Measurements from ENCODE around the gene ARRDC3. TPM values are rescaled to one million over a fixed set of nuclear protein-coding genes. Genes with fewer than 3 reads are reported as not detected.
A peak's percentile ranks its signal among the peaks of the same experiment; 100 is the strongest.

ARRDC3 gene
- total RNA-seq, 4 donors from 2014 or later = 168 to 289 (median 228) TPM

- Histone ChIP-seq H3K36me3 (no peaks in the 10 kb centered on the region), H3K4me1 (peaks cover 5 to 9% of the 10 kb centered on the region in 2 donors), H3K9me3 (no peaks in the 10 kb centered on the region), H3K4me3 (replicated peaks in 1 of 3) (no peak overlapping the region), H3K27ac (no peak overlapping the region), H3K27me3 (no peaks in the 10 kb centered on the region)
- DNase-seq = no peak
- intact Hi-C loops (cut with DNase I) = no loop called here
- TF ChIP-seq POLR2A (IDR thresholded peaks at IDR 0.05) = no peak
- no peak for TF ChIP-seq CTCF (IDR thresholded peaks at IDR 0.05)
- 58% methylated on average over 3 of the region's 3 CpGs for WGBS, 2 donors
Observed at GRCh38 chr5:91420879-91421278, 37.8 kb upstream of the ARRDC3 start.

GRCh38 chr5:91419571-91420537, 36.7 kb upstream of the ARRDC3 start:
- intact Hi-C loops (cut with DNase I) = no loop called here

GRCh38 chr5:91419136-91419535, 36.0 kb upstream of the ARRDC3 start:
- Histone ChIP-seq H3K27me3 (no peaks in the 10 kb centered on the region), H3K36me3 (no peaks in the 10 kb centered on the region), H3K4me1 (peaks cover 5 to 9% of the 10 kb centered on the region in 2 donors), H3K4me3 (replicated peaks in 1 of 3) (no peak overlapping the region), H3K9me3 (no peaks in the 10 kb centered on the region), H3K27ac (no peak overlapping the region)
- intact Hi-C loops (cut with DNase I) = no loop called here
- 83 to 93% methylated on average over 1 of the region's 1 CpG for WGBS, 2 donors
- TF ChIP-seq CTCF (IDR thresholded peaks at IDR 0.05) (no peak), POLR2A (IDR thresholded peaks at IDR 0.05) (no peak)
- DNase-seq = no peak

More at GRCh38 chr5:91419571-91420537, 36.7 kb upstream of the ARRDC3 start:
- H3K27ac ChIP-seq = no peak overlapping the region
- TF ChIP-seq CTCF (IDR thresholded peaks at IDR 0.05) (peak; percentile 65 to 90 (median 70)), POLR2A (IDR thresholded peaks at IDR 0.05) (no peak)
- no peaks in the 10 kb centered on the region for H3K27me3 ChIP-seq
- H3K9me3 ChIP-seq = no peaks in the 10 kb centered on the region
- H3K36me3 ChIP-seq = no peaks in the 10 kb centered on the region
- H3K4me1 ChIP-seq = peaks cover 5 to 9% of the 10 kb centered on the region in 2 donors
- DNase-seq = peak; percentile 58 to 75
- no peak overlapping the region for H3K4me3 ChIP-seq (replicated peaks in 1 of 3)
- 55% methylated on average over 9 of the region's 9 CpGs for WGBS, 2 donors

GRCh38 chr5:91418158-91418557, 35.0 kb upstream of the ARRDC3 start:
- DNase-seq = no peak
- no peaks in the 10 kb centered on the region for H3K27me3 ChIP-seq

More at GRCh38 chr5:91418158-91418557, 35.0 kb upstream of the ARRDC3 start:
- peaks cover 5 to 9% of the 10 kb centered on the region in 2 donors for H3K4me1 ChIP-seq
- no peaks in the 10 kb centered on the region for H3K36me3 ChIP-seq
- intact Hi-C loops (cut with DNase I) = no loop called here
- H3K4me3 ChIP-seq (replicated peaks in 1 of 3) = no peak overlapping the region
- no peak overlapping the region for H3K27ac ChIP-seq
- TF ChIP-seq CTCF (IDR thresholded peaks at IDR 0.05) = no peak
- no peak for TF ChIP-seq POLR2A (IDR thresholded peaks at IDR 0.05)
- H3K9me3 ChIP-seq = no peaks in the 10 kb centered on the region
